GM18858 (cell line): ENCODE measurements around the gene CBLL1.

Experiments
- ATAC-seq: cut with Tn5 transposase; IDR thresholded peaks from one replicate; pipeline ENCODE4 v1.9.1; 2021; ENCODE audit not compliant: unreplicated experiment

CBLL1 gene

GRCh38 chr7:107742678-107743566, 1.0 kb upstream of the CBLL1 start:
- ATAC-seq = peak; percentile 30

GRCh38 chr7:107744345-107744750, 406 bp downstream of the CBLL1 start:
- ATAC-seq = peak; percentile 19

- no peak for ATAC-seq
These were observed 2.1 kb downstream of the CBLL1 start for GRCh38 chr7:107746006-107746405.

- ATAC-seq = no peak
These were observed 7.2 kb downstream of the CBLL1 start for GRCh38 chr7:107751113-107751512.

GRCh38 chr7:107754642-107755041, 10.7 kb downstream of the CBLL1 start:
- no peak for ATAC-seq

- no peak for ATAC-seq
These were observed 14.7 kb downstream of the CBLL1 start for GRCh38 chr7:107758667-107759066.

- ATAC-seq = no peak
These were observed 23.4 kb downstream of the CBLL1 start for GRCh38 chr7:107767391-107767790.

- ATAC-seq = no peak
These were observed 24.3 kb downstream of the CBLL1 start for GRCh38 chr7:107768263-107768662.

- no peak for ATAC-seq
These were observed 29.1 kb downstream of the CBLL1 start for GRCh38 chr7:107773027-107773426.

GRCh38 chr7:107777702-107778101, 33.8 kb downstream of the CBLL1 start:
- no peak for ATAC-seq

- ATAC-seq = no peak
These were observed 34.3 kb downstream of the CBLL1 start for GRCh38 chr7:107778283-107778682.

- ATAC-seq = no peak
These were observed 35.7 kb downstream of the CBLL1 start for GRCh38 chr7:107779647-107780099.

GRCh38 chr7:107782374-107782773, 38.4 kb downstream of the CBLL1 start:
- ATAC-seq = no peak

- no peak for ATAC-seq
These were observed 39.7 kb downstream of the CBLL1 start for GRCh38 chr7:107783648-107784047.

- ATAC-seq = no peak
These were observed 41.2 kb downstream of the CBLL1 start for GRCh38 chr7:107785170-107785569.

- ATAC-seq = no peak
These were observed 42.0 kb downstream of the CBLL1 start for GRCh38 chr7:107785926-107786325.

- no peak for ATAC-seq
These were observed 44.3 kb downstream of the CBLL1 start for GRCh38 chr7:107788216-107788615.

- no peak for ATAC-seq
These were observed 44.7 kb downstream of the CBLL1 start for GRCh38 chr7:107788662-107789061.

GRCh38 chr7:107789647-107790046, 45.7 kb downstream of the CBLL1 start:
- no peak for ATAC-seq

- ATAC-seq = no peak
These were observed 48.4 kb downstream of the CBLL1 start for GRCh38 chr7:107792364-107792763.

- ATAC-seq = no peak
These were observed 55.8 kb downstream of the CBLL1 start for GRCh38 chr7:107799647-107800264.

GRCh38 chr7:107803009-107803610, 59.2 kb downstream of the CBLL1 start, which contains the start of gene SLC26A3:
Gene SLC26A3, minus strand, starts transcription at chr7:107803223. Its CDS starts 8,714 bp downstream, at chr7:107794509.
- no peak for ATAC-seq
